Subcutaneous abdominal adipose tissue (tissue), 5 donors: ENCODE data around the gene BCL3.

ENCODE experiments used
- H3K27ac ChIP-seq: one replicate; pipeline ENCODE4 v1.7.0; 2013; ENCODE audit warnings: low read depth, mild to moderate bottlenecking, inconsistent platforms, low read length, moderate library complexity
- H3K27me3 ChIP-seq, 5 donors: one replicate each; pipeline ENCODE4 v1.7.0; 2013; ENCODE audit warnings: low read length in 5 of 5, inconsistent platforms in 1 of 5; ENCODE audit not compliant: control insufficient read depth in 5 of 5, insufficient read depth in 4 of 5
- H3K36me3 ChIP-seq, 5 donors: one replicate each; pipeline ENCODE4 v1.7.0; 2013; ENCODE audit warnings: low read length in 5 of 5; ENCODE audit not compliant: control insufficient read depth in 5 of 5, insufficient read depth in 5 of 5
- H3K4me1 ChIP-seq, 5 donors: one replicate each; pipeline ENCODE4 v1.7.0; 2013; ENCODE audit warnings: low read length in 5 of 5, mild to moderate bottlenecking in 3 of 5, moderate library complexity in 1 of 5; ENCODE audit not compliant: control insufficient read depth in 5 of 5, insufficient read depth in 5 of 5
- H3K4me3 ChIP-seq, 5 donors: one replicate each; pipeline ENCODE4 v1.7.0; 2013; ENCODE audit warnings: low read length in 5 of 5, low read depth in 1 of 5
- H3K9ac ChIP-seq, 5 donors: one replicate each; pipeline ENCODE4 v1.7.0; 2013; ENCODE audit warnings: low read length in 5 of 5, mild to moderate bottlenecking in 4 of 5, moderate library complexity in 3 of 5
- H3K9me3 ChIP-seq, 5 donors: one replicate each; pipeline ENCODE4 v1.7.0; 2013; ENCODE audit warnings: low read length in 5 of 5; ENCODE audit not compliant: control insufficient read depth in 5 of 5
- donor health status: healthy.
- donor health status: healthy.
- donor health status: healthy.
- donor health status: healthy.
- donor health status: healthy.

The BCL3 gene

DNA sequence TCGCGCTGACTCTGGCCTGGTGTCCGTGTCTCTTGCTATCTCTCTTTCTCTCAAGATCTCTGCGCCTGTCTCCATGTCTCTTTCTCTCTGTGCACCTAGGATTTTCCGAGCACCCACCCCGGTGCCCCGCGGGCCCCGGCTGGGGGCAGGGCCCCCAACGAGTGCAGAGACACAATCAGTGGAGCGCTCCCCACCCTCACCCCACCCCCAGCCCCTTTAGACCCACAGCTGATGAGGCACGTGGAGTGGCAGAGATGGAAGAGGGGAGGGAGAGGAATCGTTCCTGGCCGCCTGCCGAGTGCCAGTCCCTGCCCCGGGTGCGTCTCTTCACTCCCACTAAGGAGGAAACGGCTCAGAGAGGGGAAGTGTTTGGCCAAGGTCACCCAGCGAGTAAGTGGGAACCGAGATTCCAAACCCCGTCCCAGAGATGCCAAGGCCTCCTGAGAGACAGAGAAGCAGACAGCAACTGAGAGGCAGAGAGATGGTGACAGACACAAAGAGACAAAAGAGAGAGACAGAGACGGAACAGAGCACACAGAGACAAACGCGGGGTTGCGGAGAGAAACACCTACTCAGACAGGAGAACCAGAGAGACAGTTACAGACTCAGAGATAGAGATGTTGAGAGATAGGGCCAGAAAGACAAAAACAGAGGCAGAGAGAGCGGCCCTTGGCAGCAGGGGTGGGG lies 626 bp upstream of the BCL3 start:
- H3K4me1 ChIP-seq = peaks cover 22 to 86% (median 72%) of the 10 kb centered on the region in 5 donors
- peak overlapping the region; percentile 84 to 95 (median 93) for H3K9ac ChIP-seq
- H3K27me3 ChIP-seq = no peaks in the 10 kb centered on the region
- peak overlapping the region; percentile 69 to 85 (median 75) for H3K4me3 ChIP-seq
- peaks cover 0 to 25% (median 22%) of the 10 kb centered on the region in 5 donors for H3K36me3 ChIP-seq
- peak overlapping the region; percentile 98 for H3K27ac ChIP-seq
- no peaks in the 10 kb centered on the region for H3K9me3 ChIP-seq

DNA sequence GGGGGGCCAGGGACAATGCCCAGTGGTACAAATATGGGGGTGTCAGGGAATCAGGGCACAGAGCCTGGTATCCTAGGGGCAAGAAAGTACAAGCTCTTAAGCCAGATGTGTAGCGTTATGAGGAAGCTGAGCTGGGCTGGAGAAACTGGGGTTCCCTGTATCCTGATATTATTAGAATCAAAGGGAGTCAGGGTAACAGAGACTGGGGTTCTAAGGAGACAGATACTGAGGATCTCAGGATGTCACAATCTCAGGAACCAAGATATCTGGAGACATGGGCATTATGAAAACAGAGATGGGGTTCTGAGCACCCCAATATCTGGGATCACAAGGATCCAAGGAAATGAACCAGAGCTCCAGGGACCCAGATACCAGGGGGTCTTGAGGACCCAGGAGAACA lies 784 bp downstream of the BCL3 start:
- Histone ChIP-seq H3K4me3 (peak overlapping the region; percentile 75 to 87 (median 85)), H3K36me3 (peaks cover 0 to 25% (median 22%) of the 10 kb centered on the region in 5 donors), H3K9ac (peak overlapping the region; percentile 90 to 98 (median 92)), H3K9me3 (no peaks in the 10 kb centered on the region), H3K27me3 (no peaks in the 10 kb centered on the region), H3K4me1 (peaks cover 20 to 86% (median 78%) of the 10 kb centered on the region in 5 donors), H3K27ac (peak overlapping the region; percentile 94)

DNA sequence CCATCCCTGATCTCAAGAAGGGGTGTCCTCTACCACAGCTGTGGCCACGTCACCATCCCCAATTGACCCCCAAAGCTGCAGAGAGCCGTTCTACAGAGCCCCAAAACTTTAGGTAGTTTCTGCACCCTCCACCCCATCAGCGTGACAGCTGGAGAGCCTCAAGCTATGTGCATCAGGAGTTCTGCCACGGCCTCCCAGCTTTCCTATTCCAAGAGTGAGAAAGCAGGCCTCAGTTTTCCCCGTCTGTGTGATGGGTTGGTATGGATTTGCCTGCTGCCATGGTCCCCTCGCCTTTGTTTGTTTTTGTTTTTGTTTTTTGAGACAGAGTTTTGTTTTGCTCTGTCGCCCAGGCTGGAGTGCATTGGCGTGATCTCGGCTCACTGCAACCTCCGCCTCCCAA lies 1.5 kb downstream of the BCL3 start:
- H3K4me3 ChIP-seq = peak overlapping the region; percentile 75 to 87 (median 85)
- peaks cover 0 to 27% (median 23%) of the 10 kb centered on the region in 5 donors for H3K36me3 ChIP-seq
- H3K9ac ChIP-seq = peak overlapping the region; percentile 90 to 98 (median 92)
- H3K27ac ChIP-seq = peak overlapping the region; percentile 94
- no peaks in the 10 kb centered on the region for H3K27me3 ChIP-seq
- H3K9me3 ChIP-seq = no peaks in the 10 kb centered on the region
- peaks cover 17 to 85% (median 78%) of the 10 kb centered on the region in 5 donors for H3K4me1 ChIP-seq

DNA sequence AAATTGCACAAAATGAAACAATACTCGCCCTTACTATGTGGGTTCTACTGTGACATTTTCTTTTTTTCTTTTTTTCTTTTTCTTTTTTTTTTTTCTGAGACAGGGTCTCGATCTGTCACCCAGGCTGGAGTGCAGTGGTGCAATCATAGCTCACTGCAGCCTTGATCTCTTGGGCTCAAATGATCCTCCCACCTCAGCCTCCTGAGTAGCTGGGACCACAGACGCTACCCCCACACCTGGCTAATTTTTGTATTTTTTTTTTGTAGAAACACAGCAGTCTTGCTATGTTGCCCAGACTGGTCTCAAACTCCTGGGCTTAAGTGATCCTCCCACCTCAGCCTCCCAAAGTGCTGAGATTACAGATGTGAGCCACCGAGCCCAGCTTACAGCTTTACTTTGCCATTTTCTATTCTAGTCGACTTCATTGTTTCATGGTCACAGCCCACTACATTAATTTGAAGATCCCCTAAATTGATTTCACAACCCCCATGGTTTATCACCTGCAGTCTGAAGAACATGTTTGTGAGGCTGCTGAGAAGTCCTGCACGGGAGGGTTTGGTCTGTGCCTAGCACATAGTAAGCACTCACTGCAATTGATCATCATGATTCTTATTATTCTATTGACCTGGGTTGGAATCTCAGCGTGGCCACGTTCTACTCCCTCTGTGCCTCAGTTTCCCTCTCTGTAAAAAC lies 3.8 kb downstream of the BCL3 start:
- H3K4me1 ChIP-seq = peaks cover 22 to 85% (median 78%) of the 10 kb centered on the region in 5 donors
- H3K27me3 ChIP-seq = no peaks in the 10 kb centered on the region
- H3K9me3 ChIP-seq = no peaks in the 10 kb centered on the region
- H3K4me3 ChIP-seq = peak overlapping the region in 4 of 5 donors; percentile 52 to 71 (median 65)
- H3K9ac ChIP-seq = peak overlapping the region in 4 of 5 donors; percentile 28 to 71 (median 48)
- peaks cover 0 to 45% (median 35%) of the 10 kb centered on the region in 5 donors for H3K36me3 ChIP-seq
- H3K27ac ChIP-seq = peak overlapping the region; percentile 87

DNA sequence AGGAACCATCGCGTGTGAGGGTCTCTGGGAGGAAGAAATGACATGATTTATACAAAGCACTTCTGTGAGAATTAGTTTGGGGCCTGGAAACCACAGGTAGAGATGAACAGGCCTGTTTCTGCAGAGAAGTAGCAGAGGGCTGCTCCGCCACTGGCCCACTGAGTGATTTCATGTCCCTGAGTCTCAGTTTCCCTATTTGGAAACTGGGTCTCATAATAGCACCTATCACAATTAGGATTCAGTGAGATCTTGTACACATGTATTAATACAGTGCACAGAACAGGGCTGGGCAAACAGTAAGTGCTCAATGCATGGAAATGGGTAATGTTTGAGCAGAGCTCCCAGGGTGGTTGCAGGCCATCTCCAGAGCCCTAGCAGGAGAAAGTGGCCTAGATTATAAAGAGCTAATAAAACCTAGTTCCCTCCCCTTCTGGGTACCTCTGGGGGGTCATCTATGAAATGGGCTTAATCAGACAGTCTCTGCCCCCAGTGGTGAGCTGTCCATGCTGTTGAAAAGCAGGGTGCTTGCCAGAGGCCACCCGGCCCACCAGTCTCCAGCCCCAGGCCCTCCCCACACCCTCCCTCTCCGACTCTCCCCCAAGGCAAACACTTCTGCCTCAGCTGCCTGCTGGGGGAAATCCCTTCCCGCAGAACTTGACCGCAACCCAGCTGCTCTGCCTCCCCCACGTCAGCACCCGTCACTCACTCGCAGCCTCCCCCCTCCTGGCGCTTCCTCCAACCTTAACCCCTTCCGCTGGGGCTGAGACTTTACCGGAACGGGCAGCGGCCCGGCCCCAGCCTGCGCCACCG lies 4.5 kb downstream of the BCL3 start:
- Histone ChIP-seq H3K9ac (peak overlapping the region in 4 of 5 donors; percentile 32 to 71 (median 52)), H3K9me3 (no peaks in the 10 kb centered on the region), H3K27me3 (no peaks in the 10 kb centered on the region), H3K4me1 (peaks cover 25 to 86% (median 80%) of the 10 kb centered on the region in 5 donors), H3K4me3 (peak overlapping the region; percentile 4 to 71 (median 61)), H3K36me3 (peaks cover 0 to 52% (median 36%) of the 10 kb centered on the region in 5 donors), H3K27ac (peak overlapping the region; percentile 87)

DNA sequence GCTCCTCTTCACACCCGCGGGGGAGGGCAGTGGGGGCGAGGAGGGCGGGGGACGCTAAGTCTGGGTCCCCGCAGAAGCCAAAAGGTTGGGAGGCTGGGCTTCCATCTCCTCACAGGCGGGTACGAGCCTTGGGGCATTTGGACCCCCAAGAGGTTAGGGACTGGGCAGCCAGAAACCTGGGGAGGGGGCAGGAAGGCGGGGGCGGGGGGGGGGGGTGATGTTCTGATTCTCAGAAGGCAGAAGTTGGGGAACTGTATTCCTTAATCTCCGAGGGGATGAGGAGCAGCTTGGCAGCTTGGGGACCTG lies 5.1 kb downstream of the BCL3 start:
- Histone ChIP-seq H3K27ac (peak overlapping the region; percentile 87), H3K4me1 (peaks cover 25 to 90% (median 84%) of the 10 kb centered on the region in 5 donors), H3K9ac (peak overlapping the region in 4 of 5 donors; percentile 73 to 88 (median 82)), H3K27me3 (no peaks in the 10 kb centered on the region), H3K9me3 (no peaks in the 10 kb centered on the region), H3K4me3 (peak overlapping the region; percentile 52 to 80 (median 69)), H3K36me3 (peaks cover 0 to 58% (median 41%) of the 10 kb centered on the region in 5 donors)

DNA sequence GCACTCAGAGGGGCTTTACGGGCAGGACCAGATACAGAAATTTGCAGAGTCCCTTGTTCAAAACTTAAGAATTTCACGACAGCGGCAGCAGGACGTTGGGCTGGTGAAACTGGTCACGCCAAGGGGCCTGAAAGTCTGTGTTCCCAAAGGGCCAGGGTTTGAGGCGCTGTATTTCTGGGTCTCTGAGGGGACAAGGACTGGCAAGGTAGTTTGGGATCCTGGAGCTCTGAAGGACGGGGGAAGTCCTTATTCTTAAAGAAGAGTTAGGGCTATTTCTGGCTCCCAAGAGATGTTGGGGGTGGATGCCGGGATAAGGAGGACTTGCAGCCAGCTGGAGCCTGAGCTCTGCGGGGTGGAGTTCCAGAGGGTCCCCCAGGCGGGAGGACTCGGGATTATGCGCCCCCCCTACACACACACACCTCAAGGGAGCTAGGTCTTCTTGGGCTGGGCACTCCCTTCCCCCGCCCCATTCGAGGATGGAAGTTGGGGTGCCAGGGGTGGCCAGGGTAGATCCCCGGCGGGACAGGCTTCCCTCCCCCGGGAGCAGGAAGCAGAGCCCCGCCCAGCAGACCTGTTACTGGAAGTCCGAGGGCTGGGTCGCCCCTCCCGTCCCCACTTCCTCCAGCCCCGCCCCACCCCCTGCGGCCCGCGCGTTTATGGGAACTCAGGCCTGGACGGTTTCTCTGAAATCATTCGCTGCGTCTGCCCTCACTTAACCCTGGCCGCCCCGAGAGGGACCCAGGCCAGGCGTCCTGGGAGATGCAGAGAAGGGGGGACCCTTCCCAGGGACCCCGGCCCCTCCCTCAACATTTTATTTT lies 5.6 kb downstream of the BCL3 start:
- Histone ChIP-seq H3K4me1 (peaks cover 25 to 91% (median 85%) of the 10 kb centered on the region in 5 donors), H3K9ac (peak overlapping the region in 4 of 5 donors; percentile 73 to 88 (median 82)), H3K9me3 (no peaks in the 10 kb centered on the region), H3K27ac (peak overlapping the region; percentile 87), H3K27me3 (no peaks in the 10 kb centered on the region), H3K4me3 (peak overlapping the region; percentile 52 to 80 (median 69)), H3K36me3 (peaks cover 0 to 61% (median 44%) of the 10 kb centered on the region in 5 donors)

DNA sequence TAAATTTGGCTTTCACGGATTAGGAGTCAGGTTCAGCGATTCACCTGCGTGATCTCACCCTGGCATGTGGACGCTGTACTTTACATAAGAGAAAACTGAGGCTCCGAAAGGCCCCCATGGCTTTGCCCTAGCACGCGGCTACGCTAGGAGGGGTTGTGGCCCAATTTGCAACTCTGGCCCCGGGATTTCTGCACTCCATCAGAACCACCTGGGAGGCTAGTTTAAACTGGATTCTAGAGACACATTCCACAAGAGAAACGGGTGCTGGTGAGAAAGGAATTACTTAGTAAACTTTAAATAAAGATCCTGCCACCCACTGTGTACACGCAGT lies 6.2 kb downstream of the BCL3 start:
- peaks cover 0 to 67% (median 48%) of the 10 kb centered on the region in 5 donors for H3K36me3 ChIP-seq
- H3K4me3 ChIP-seq = peak overlapping the region in 4 of 5 donors; percentile 41 to 71 (median 64)
- peak overlapping the region; percentile 87 for H3K27ac ChIP-seq
- H3K9ac ChIP-seq = peak overlapping the region in 4 of 5 donors; percentile 25 to 88 (median 73)
- no peaks in the 10 kb centered on the region for H3K27me3 ChIP-seq
- no peaks in the 10 kb centered on the region for H3K9me3 ChIP-seq
- peaks cover 25 to 86% (median 80%) of the 10 kb centered on the region in 5 donors for H3K4me1 ChIP-seq

DNA sequence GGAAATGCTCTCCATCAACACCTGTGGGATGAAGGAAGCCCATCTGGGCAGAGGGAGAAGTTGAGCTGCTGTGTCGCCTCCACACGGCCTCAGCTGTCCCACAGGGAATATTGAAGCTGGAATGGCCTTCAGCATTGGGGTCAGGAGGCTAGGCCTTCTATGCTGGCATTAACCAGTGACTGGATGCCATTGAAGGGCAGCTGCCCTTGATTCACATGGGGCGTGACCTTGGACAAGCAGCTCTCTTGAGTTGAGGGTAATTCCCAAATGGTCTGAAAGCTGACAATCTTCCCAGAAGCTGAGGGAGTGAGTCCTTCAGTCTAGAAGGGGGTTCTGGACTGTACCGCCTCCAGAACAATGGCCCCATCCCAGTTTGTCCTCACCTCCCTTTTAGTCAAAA lies 6.7 kb downstream of the BCL3 start:
- Histone ChIP-seq H3K27me3 (no peaks in the 10 kb centered on the region), H3K9ac (peak overlapping the region in 3 of 5 donors; percentile 25 to 88 (median 75)), H3K36me3 (peaks cover 0 to 71% (median 53%) of the 10 kb centered on the region in 5 donors), H3K4me1 (peaks cover 23 to 80% (median 75%) of the 10 kb centered on the region in 5 donors), H3K4me3 (peak overlapping the region in 4 of 5 donors; percentile 41 to 71 (median 64)), H3K27ac (peak overlapping the region; percentile 87), H3K9me3 (no peaks in the 10 kb centered on the region)
